Measurements from ENCODE around the gene TRIM28. TPM values are rescaled to one million over a fixed set of nuclear protein-coding genes. Genes with fewer than 3 reads are reported as not detected.
"Not testable (repeated sequence)": the region's sequence is repeated elsewhere in the genome, so short reads cannot be mapped to it uniquely, and the experiment has no call there.

TRIM28 gene
- total RNA-seq, result 454 and 661 TPM in 2 replicates

DNA sequence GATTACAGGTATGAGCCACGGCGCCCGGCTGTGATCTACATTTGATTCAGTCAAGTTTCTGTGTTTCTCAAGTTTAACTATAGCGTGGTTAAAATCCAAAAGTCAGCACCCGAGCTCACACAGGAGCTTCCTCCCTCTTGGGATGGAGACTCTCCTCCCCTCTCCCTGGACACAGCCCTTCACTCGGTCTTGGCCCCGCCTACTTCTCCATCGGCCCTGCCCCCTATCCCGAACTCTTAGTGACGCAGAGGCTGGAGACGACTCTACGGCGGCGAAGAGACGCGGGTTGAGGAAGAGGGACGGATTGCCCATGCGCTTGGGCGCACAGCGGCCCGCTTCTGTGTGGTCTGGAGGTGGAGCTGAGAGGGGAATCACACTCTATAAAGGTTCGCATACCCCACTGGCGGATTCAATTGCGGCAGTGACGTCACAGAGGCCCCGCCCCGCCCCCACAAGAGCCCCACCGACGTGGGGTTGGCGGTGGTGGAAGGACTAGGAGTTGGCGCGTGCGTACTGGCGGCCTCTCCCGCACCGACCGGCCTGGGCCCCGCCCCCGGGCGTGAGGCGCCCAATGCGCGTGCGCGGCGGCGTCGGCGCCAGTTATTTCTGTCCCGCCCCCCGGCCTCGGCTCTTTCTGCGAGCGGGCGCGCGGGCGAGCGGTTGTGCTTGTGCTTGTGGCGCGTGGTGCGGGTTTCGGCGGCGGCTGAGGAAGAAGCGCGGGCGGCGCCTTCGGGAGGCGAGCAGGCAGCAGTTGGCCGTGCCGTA is at the start of gene TRIM28:
Gene TRIM28 (plus strand): TSS at position 239 of the 765 bp plus-strand sequence. CDS start 694 bp downstream, outside the sequence.
- H3K4me3 ChIP-seq (ENCODE audit: low read depth, low read length), result peak within 1 kb of the TSS; percentile 70
- TF ChIP-seq, protein P1, sequence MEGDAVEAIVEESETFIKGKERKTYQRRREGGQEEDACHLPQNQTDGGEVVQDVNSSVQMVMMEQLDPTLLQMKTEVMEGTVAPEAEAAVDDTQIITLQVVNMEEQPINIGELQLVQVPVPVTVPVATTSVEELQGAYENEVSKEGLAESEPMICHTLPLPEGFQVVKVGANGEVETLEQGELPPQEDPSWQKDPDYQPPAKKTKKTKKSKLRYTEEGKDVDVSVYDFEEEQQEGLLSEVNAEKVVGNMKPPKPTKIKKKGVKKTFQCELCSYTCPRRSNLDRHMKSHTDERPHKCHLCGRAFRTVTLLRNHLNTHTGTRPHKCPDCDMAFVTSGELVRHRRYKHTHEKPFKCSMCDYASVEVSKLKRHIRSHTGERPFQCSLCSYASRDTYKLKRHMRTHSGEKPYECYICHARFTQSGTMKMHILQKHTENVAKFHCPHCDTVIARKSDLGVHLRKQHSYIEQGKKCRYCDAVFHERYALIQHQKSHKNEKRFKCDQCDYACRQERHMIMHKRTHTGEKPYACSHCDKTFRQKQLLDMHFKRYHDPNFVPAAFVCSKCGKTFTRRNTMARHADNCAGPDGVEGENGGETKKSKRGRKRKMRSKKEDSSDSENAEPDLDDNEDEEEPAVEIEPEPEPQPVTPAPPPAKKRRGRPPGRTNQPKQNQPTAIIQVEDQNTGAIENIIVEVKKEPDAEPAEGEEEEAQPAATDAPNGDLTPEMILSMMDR (conservative IDR thresholded peaks at IDR 0.05; ENCODE audit: low read depth, low read length), result no peak
- peak; percentile 86 for DNase-seq (ENCODE audit: low read depth)

DNA sequence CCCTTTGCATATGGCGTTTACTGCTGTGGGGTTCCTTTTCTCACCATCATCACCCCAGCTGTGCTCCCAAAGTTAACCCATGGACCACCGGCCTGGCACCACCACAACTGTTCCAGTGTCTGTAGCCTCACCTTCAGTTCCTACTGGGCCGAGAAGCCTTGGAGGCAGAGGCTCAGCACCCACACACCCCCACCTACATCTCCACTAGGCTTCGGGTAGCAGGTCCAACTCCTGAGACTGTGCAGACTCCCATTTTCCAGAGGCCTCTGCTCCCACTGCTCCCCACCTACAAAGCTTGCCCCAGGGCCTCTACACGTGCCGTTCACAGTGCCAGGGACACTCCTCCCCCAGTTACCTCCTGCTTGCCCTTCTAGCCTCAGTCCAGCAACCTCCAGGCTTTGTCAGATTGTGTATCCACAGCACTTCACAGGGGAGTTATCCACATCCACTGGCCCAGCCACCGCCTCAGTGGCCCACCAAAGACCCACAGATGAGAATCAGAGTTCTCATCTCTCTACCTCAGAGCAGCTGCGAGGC is 46.2 kb upstream of the TRIM28 start:
- no peak overlapping the region for H3K4me3 ChIP-seq (ENCODE audit: low read depth, low read length)
- TF ChIP-seq, protein P1 (conservative IDR thresholded peaks at IDR 0.05; ENCODE audit: low read depth, low read length), result no peak
- DNase-seq (ENCODE audit: low read depth), result no peak

- peak overlapping the region; percentile 75 for H3K4me3 ChIP-seq (ENCODE audit: low read depth, low read length)
- DNase-seq (ENCODE audit: low read depth), result no peak
- TF ChIP-seq, protein P1 (conservative IDR thresholded peaks at IDR 0.05; ENCODE audit: low read depth, low read length), result no peak
These were observed 45.4 kb upstream of the TRIM28 start for GRCh38 chr19:58498316-58499020.

- TF ChIP-seq, protein P1 (conservative IDR thresholded peaks at IDR 0.05; ENCODE audit: low read depth, low read length), result peak; percentile 43
- DNase-seq (ENCODE audit: low read depth), result peak; percentile 83
- peak overlapping the region; percentile 75 for H3K4me3 ChIP-seq (ENCODE audit: low read depth, low read length)
These were observed 44.6 kb upstream of the TRIM28 start for GRCh38 chr19:58499021-58499927.

GRCh38 chr19:58500242-58500641 is 43.6 kb upstream of the TRIM28 start:
- H3K4me3 ChIP-seq (ENCODE audit: low read depth, low read length), result peak overlapping the region; percentile 75
- TF ChIP-seq, protein P1 (conservative IDR thresholded peaks at IDR 0.05; ENCODE audit: low read depth, low read length), result no peak
- no peak for DNase-seq (ENCODE audit: low read depth)

GRCh38 chr19:58507602-58508223 is 36.2 kb upstream of the TRIM28 start:
- DNase-seq (ENCODE audit: low read depth); H3K4me3 ChIP-seq (ENCODE audit: low read depth, low read length): not testable (repeated sequence)
